Suppressor macrophage treated with lipopolysaccharide for 1 hour (primary cell): ENCODE data around the gene TEX38.
"Not testable (repeated sequence)": the region's sequence is repeated elsewhere in the genome, so short reads cannot be mapped to it uniquely, and the experiment has no call there.

Experiments used
- DNase-seq, 3 donors: peaks; one replicate each; pipeline ENCODE4 v3.0.0-alpha.2; 2020 to 2022

The TEX38 gene

GRCh38 chr1:46689897-46690296 is 18.2 kb downstream of the TEX38 start:
- no peak for DNase-seq

- no peak for DNase-seq
Measured at GRCh38 chr1:46690931-46691421, 19.3 kb downstream of the TEX38 start.

DNA sequence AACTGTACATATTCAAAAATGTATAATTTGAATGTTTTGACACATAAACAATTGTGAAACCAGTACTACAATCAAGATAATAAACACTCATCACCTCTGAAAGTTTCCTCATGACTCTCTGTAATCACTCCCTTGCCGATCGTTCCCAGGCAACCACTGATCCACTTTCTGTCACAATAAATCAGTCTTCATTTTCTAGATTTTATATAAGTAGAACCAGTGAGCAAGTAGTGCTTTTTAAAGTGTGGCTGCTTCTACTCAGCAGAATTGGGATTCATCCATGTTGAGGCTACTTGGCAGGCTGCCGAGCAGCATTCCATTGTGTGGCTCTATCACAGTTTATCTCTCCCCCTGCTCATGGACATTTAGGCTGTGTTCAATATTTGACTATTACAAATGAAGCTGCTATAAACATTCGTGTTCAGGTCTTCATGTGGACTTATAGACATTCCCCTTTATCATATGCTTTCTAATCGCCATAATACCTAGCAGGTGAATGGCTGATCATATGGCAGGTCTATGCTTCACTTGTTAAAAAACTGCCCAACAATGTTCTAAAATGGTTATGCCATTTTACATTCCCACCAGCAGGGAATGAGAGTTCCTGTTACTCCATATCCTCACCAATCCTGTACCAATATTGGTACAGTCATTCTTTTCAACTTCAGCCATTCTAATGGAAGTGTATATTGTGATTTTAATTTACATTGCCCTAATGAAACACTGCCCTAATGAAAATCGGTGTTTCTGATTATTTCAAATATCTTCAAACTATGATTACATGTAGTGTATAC is 20.5 kb downstream of the TEX38 start:
- DNase-seq: no peak

DNA sequence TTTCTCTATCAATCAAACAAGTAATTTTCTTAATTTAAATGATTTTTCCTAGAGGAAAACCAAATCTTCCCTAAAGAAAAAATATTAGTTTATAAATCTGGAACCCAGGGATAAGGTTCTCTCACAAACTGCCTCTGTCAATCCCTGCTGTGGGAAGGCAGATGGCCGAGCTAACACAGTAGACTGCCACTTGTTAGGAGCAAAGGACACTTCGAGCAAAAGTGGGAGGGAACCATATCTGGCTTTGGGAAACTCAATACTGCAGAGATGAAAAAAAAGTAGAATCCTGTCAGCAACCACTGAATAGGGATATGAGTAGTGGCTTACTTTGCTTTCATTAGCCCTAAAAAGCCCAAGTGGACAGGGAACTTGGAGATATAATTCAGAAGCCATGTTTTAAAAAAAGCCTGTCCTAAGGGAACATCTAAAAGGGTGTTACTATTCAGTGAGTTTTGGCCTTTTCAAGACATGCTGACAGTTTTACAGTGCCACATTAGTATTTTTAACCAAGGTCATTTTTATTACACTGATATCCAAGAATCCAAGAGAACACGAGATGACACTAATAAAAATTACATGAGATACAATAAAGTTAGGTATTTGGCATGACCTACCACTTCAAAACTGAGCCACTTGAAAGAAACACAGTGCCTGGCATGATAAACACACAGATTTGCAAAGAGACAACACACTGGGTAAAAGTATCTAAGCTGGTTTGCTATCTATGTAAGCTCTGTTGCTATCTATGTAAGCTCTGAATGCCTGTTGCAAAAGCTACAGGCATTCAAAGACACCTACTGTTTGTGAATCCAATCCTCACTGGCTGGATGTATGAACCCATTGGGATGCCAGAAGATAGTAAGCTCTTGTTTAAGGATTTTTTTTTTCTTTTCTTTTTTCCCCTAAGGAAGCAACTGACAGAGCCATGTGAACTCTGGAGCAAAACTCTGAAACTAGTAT is 21.4 kb downstream of the TEX38 start:
- no peak for DNase-seq

- DNase-seq: not testable (repeated sequence)
Measured at GRCh38 chr1:46694676-46695075, 23.0 kb downstream of the TEX38 start.

DNA sequence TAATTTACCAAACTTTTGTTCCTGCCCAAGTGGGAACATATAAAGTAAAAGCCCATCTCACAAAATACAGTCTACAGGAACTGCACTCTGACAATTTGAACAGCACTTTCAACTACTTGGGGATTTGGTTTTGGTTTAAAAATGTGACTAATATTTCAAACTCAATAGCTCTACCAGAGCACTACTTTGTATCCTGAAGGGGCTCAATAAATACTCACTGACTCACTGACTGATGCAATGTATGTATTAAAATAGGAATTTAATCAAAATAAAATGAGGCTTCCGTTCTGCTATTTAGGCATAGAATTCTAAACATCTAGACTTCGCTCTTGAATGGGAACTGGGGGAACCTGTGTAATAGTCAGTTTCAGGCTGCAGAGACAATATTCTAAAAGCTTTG is 25.4 kb downstream of the TEX38 start:
- no peak for DNase-seq

GRCh38 chr1:46699666-46700065 is 28.0 kb downstream of the TEX38 start:
- DNase-seq: peak; percentile 77 to 88 (median 85)

- DNase-seq: no peak
Measured at GRCh38 chr1:46703927-46704641, 32.4 kb downstream of the TEX38 start.

GRCh38 chr1:46705408-46705807 is 33.8 kb downstream of the TEX38 start:
- no peak for DNase-seq

DNA sequence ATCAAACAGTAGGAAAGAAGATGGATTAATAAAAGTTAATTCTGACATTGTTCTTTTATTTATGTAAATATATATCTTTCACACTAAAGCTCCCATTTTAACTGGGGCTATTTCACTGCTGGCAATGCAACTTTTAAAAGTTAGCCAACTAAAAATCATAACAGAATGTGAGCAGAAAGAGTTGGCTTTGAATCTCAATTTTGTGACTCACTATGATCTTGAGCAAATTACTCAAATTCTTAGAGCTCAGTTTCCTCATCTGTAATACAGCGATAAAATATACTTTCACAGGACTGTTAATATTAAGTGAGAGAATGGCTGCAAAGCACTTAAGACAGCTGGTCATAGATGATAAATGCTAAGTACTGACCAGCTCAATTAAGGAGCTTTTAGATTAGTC is 36.5 kb downstream of the TEX38 start:
- no peak for DNase-seq

- DNase-seq: no peak
Measured at GRCh38 chr1:46714976-46715375, 43.3 kb downstream of the TEX38 start.

DNA sequence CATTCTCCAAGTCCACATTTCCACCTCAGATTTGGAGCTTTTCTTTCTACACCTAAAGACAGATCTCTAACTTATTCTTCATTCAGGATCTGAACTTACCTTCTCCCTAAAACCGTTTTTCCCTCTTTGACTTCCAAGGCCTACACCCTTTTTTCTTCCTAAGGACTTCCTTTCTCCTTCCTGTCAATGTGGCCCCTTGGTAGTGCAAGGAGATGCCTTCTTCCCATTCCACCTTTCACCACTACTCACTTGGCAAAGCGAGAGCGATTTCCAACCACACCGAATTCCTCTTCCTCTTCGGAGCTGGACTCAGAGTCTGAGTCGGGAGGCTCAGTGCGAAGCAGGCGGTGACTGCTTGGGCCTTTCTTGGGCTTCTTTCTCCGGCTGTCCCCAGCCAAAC is 46.0 kb downstream of the TEX38 start:
- peak in 1 of 3 donors; percentile 19 for DNase-seq

- DNase-seq: no peak
Measured at GRCh38 chr1:46718340-46718726, 46.7 kb downstream of the TEX38 start.

GRCh38 chr1:46718727-46719622 is 47.3 kb downstream of the TEX38 start, which contains the start of gene EFCAB14:
Gene EFCAB14 (minus strand): TSS chr1:46719114. CDS start chr1:46718087, 1,027 bp downstream.
- peak; percentile 94 to 98 (median 96) for DNase-seq

DNA sequence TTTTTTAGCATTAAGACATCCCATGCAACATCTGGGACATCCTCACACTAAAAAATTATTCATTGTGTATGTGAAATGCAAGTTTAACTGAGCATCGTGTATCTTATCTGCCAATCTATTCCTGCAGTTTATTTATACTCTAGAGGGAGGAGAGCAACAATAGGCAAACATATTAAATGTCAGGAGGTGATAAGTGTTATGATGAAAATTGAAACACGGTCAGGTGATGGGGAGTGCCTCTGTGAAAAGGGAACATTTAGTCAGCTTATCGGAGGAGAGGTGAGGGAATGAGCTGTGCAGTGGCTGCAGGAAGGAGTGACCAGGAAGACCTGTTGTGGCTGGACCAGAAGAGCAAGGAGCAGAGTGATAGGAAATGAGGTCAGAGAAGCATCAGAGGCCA is 48.0 kb downstream of the TEX38 start:
- peak in 1 of 3 donors; percentile 22 for DNase-seq

GRCh38 chr1:46720319-46720718 is 48.7 kb downstream of the TEX38 start:
- not testable (repeated sequence) for DNase-seq

GRCh38 chr1:46721204-46721603 is 49.5 kb downstream of the TEX38 start:
- no peak for DNase-seq

GRCh38 chr1:46721686-46722205 is 50.1 kb downstream of the TEX38 start:
- DNase-seq: peak in 1 of 3 donors; percentile 40
